Purkinje cell (primary cell): ENCODE measurements around the gene FAM177B. TPM values are rescaled to one million over a fixed set of nuclear protein-coding genes. Genes with fewer than 3 reads are reported as not detected.

Source experiments
- polyA plus RNA-seq: library from polyadenylated mRNA; unstranded; fragments of >200 nt; fragmentation: Nextera tagmentation; gene quantifications from 2 replicates; pipeline ENCODE4 v1.2.1, GENCODE V29; 2014

FAM177B gene
- 1.0 and 1.9 TPM in 2 replicates for polyA plus RNA-seq

GRCh38 chr1:222736972-222737371 lies at the start of gene FAM177B:
FAM177B (plus strand) TSS chr1:222737202; CDS start chr1:222746546, 9,344 bp downstream.

GRCh38 chr1:222712253-222713090 lies 24.5 kb upstream of the FAM177B start, which contains the start of the genes AIDA and BROX:
AIDA (minus strand) TSS chr1:222712491; CDS start chr1:222712317, 174 bp downstream.
BROX (plus strand) TSS chr1:222712564; CDS start chr1:222715700, 3,136 bp downstream.

Other genes starting within 250 kb of the FAM177B start
- not detected in 2 replicates for gene HHIPL2, start 189.1 kb upstream of the FAM177B start, polyA plus RNA-seq
- gene TAF1A, start 147.3 kb upstream of the FAM177B start, polyA plus RNA-seq = 4.3 and 10.0 TPM in 2 replicates
- gene MIA3, start 119.1 kb upstream of the FAM177B start, polyA plus RNA-seq = 66.4 and 97.7 TPM in 2 replicates
- gene AIDA, start 24.7 kb upstream of the FAM177B start, polyA plus RNA-seq = 26.6 and 32.1 TPM in 2 replicates
- gene BROX, start 24.6 kb upstream of the FAM177B start, polyA plus RNA-seq = 34.6 and 56.2 TPM in 2 replicates
- 1.7 and 2.3 TPM in 2 replicates for gene DISP1, start 77.8 kb downstream of the FAM177B start, polyA plus RNA-seq